Heart left ventricle (tissue), 16 donors: ENCODE results near the gene PEX26. TPM values are rescaled to one million over a fixed set of nuclear protein-coding genes. Genes with fewer than 3 reads are reported as not detected.
"Not testable (repeated sequence)": the region's sequence is repeated elsewhere in the genome, so short reads cannot be mapped to it uniquely, and the experiment has no call there.

Source experiments
- ATAC-seq, 4 donors: fragments of 200-7000 bp; cut with Tn5 transposase; one replicate each; pipeline ENCODE4 v1.9.1; 2020 to 2022; ENCODE audit warnings: moderate library complexity in 4 of 4, mild to moderate bottlenecking in 3 of 4, moderate number of reproducible peaks in 1 of 4
- DNase-seq, 5 donors: peaks; one replicate each; pipeline ENCODE4 v3.0.0-alpha.2; 2020
- H3K27ac ChIP-seq, 12 donors: fragments of 200-600 bp; sonication (generic) in 4 of 12; one replicate each; pipeline versions ENCODE4 v1.5.0 to v1.8.0; 2016 to 2022; ENCODE audit warnings: mild to moderate bottlenecking in 2 of 12
- H3K27me3 ChIP-seq, 9 donors: fragments of 200-600 bp; sonication (generic) in 2 of 9; one replicate each; pipeline versions ENCODE4 v1.5.1 to v1.8.0; 2016 to 2022; ENCODE audit warnings: mild to moderate bottlenecking in 3 of 9
- H3K36me3 ChIP-seq, 9 donors: fragments of 200-600 bp; sonication (generic) in 2 of 9; one replicate each; pipeline versions ENCODE4 v1.5.0 to v1.8.0; 2018 to 2022; ENCODE audit warnings: mild to moderate bottlenecking in 2 of 9
- H3K4me1 ChIP-seq, 12 donors: fragments of 200-600 bp; sonication (generic) in 4 of 12; one replicate each; pipeline versions ENCODE4 v1.5.0 to v1.8.0; 2016 to 2022; ENCODE audit warnings: mild to moderate bottlenecking in 3 of 12
- H3K4me3 ChIP-seq, 12 donors: fragments of 200-600 bp; sonication (generic) in 4 of 12; one replicate each; pipeline versions ENCODE4 v1.5.0 to v1.8.0; 2017 to 2022; ENCODE audit warnings: mild to moderate bottlenecking in 9 of 12, moderate library complexity in 4 of 12
- H3K9me3 ChIP-seq, 12 donors: fragments of 200-600 bp; sonication (generic) in 4 of 12; one replicate each; pipeline versions ENCODE4 v1.5.0 to v1.8.0; 2016 to 2022; ENCODE audit warnings: mild to moderate bottlenecking in 1 of 12
- POLR2A ChIP-seq, 2 donors: fragments of 450-650 bp; IDR thresholded peaks; one replicate each; pipeline ENCODE4 v1.6.1; 2017; ENCODE audit warnings: antibody characterized with exemption in 2 of 2, mild to moderate bottlenecking in 2 of 2, moderate library complexity in 2 of 2
- WGBS, 4 donors: extraction: QIAGEN DNeasy Blood & Tissue Kit in 2 of 4; methylation state at CpG; one replicate each; pipeline versions ENCODE4 v1.1.5 to v1.1.7; 2013 to 2018; 5-methylcytosine and 5-hydroxymethylcytosine counted together
- intact Hi-C, 10 donors: fragments of 100-400 bp; cut with DNase I; formaldehyde crosslinking; loops; one replicate each; pipeline versions ENCODE4 v1.11.1 to v1.14.2; 2022
- polyA plus RNA-seq, 2 donors: library from polyadenylated mRNA; stranded (reverse); fragments of 200-250 nt; gene quantifications; one replicate each; pipeline ENCODE4 v1.2.3, GENCODE V29; 2013
- total RNA-seq, 9 donors: library from RNA; depleted of rRNA in 2 of 9; stranded (reverse); fragments of >200 nt in 2 of 9; fragmentation: NEBNext Ultra II Directional in 3 of 9; extraction: Animal tissue kit (Norgen Biotek cat#: 25700) in 3 of 9; gene quantifications; one replicate each; pipeline versions ENCODE4 v1.1.0 to v1.2.4, GENCODE V29; 2016 to 2023
- TF ChIP-seq, protein P1 (sequence below), 12 donors: fragments of 200-600 bp; sonication (generic) in 4 of 12; IDR thresholded peaks; one replicate each; pipeline versions ENCODE4 v1.5.0 to v1.8.0; 2018 to 2022; ENCODE audit warnings: antibody characterized with exemption in 12 of 12, mild to moderate bottlenecking in 5 of 12
- donor health status: ischemic (EF 13 %, LVEDD 7.1; RV severe dilation, severe dysfunction).
- donor health status: healthy with polysubstance abuse.
- donor health status: DM: no; HTN: yes; CAD: no.
- donor health status: DM: no; HTN: no; CAD: no.
- donor health status: ischemic (EF 25% LVEDD 6.9; RV normal size, moderate dysfunction).
- donor health status: ischemic (EF 25% LVEDD 5.7; RV mildly dilated, moderate dysfunction).
- donor health status: healthy.
- donor health status: DM: yes; HTN: yes; CAD: no.
- donor health status: ischemic (EF 35%, LVEDD 5.7; RV mildly dilated, moderate dysfunction).
- donor health status: nonischemic (EF 11% LVEDD 7.7; RV severe dilation, severe dysfunction).
- donor health status: DM: yes; HTN: yes; CAD: no.
- donor health status: PGD.
- donor health status: ischemic (EF 29% LVEDD 5.4; RV normal size, mild dysfunction).
- donor health status: nonischemic (EF 23%, LVEDD 6.1; RV moderate dilation, normal function).

Gene PEX26
- total and polyA plus RNA-seq, 11 donors = 11.7 to 27.3 (median 21.9) TPM

DNA sequence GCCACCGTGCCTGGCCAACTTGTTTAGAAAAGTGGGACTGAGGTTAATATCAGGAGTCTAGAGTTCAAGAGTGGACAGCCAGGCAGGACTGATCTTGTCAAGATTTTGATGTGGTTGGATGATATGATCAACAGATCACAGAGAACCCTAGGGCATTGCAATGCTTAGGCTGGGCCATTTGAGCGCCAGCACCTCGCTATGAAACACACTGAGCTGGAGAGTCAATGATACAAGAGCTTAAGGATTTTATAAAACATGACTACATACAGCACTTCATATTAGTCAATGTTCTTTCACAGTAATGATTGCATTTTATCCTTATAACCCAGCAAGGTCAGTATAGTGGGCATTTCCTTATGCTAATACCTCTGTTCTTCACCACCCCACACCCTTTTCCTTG lies 15.4 kb upstream of the PEX26 start:
- ATAC-seq = no peak
- peaks cover 0 to 8% (median 0%) of the 10 kb centered on the region in 9 donors for H3K27me3 ChIP-seq
- H3K4me1 ChIP-seq = peaks cover 0 to 33% (median 8%) of the 10 kb centered on the region in 12 donors
- H3K4me3 ChIP-seq = no peak overlapping the region
- WGBS, 4 donors = 91 to 98% (median 97%) methylated on average over 3 of the region's 3 CpGs
- no peaks in the 10 kb centered on the region for H3K36me3 ChIP-seq
- intact Hi-C loops = no loop called here
- no peaks in the 10 kb centered on the region for H3K9me3 ChIP-seq
- no peak for DNase-seq
- H3K27ac ChIP-seq = no peak overlapping the region
- no peak for TF ChIP-seq POLR2A (IDR thresholded peaks at IDR 0.05)
- TF ChIP-seq, protein P1, sequence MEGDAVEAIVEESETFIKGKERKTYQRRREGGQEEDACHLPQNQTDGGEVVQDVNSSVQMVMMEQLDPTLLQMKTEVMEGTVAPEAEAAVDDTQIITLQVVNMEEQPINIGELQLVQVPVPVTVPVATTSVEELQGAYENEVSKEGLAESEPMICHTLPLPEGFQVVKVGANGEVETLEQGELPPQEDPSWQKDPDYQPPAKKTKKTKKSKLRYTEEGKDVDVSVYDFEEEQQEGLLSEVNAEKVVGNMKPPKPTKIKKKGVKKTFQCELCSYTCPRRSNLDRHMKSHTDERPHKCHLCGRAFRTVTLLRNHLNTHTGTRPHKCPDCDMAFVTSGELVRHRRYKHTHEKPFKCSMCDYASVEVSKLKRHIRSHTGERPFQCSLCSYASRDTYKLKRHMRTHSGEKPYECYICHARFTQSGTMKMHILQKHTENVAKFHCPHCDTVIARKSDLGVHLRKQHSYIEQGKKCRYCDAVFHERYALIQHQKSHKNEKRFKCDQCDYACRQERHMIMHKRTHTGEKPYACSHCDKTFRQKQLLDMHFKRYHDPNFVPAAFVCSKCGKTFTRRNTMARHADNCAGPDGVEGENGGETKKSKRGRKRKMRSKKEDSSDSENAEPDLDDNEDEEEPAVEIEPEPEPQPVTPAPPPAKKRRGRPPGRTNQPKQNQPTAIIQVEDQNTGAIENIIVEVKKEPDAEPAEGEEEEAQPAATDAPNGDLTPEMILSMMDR (IDR thresholded peaks at IDR 0.05) = no peak

DNA sequence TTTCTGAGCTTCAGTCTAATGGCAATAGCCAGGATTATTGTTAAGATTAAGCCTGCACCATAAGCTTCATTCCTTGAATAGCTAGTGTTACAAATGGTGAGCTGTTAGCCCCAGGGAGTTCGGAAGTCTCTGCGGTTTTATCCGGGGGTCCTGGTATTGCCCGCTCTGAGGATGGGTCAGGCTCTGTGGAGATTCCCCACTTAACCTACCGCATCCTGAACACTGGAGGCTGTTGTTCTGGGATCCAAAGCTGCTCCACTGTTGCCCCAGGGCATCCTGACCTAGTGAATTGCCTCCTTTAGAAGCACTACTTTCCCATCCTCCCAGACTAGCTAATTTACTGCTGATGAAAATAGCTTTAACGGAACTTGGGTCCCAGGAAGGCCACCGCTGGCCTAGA lies 14.5 kb upstream of the PEX26 start:
- ATAC-seq = no peak
- no peaks in the 10 kb centered on the region for H3K9me3 ChIP-seq
- intact Hi-C loops = no loop called here
- no peak overlapping the region for H3K27ac ChIP-seq
- 90 to 93% (median 93%) methylated on average over 7 of the region's 7 CpGs for WGBS, 4 donors
- H3K4me1 ChIP-seq = peaks cover 0 to 31% (median 6%) of the 10 kb centered on the region in 12 donors
- H3K36me3 ChIP-seq = no peaks in the 10 kb centered on the region
- no peak overlapping the region for H3K4me3 ChIP-seq
- TF ChIP-seq POLR2A (IDR thresholded peaks at IDR 0.05) = no peak
- TF ChIP-seq, protein P1 (IDR thresholded peaks at IDR 0.05) = no peak
- peaks cover 0 to 8% (median 0%) of the 10 kb centered on the region in 9 donors for H3K27me3 ChIP-seq
- DNase-seq = no peak

DNA sequence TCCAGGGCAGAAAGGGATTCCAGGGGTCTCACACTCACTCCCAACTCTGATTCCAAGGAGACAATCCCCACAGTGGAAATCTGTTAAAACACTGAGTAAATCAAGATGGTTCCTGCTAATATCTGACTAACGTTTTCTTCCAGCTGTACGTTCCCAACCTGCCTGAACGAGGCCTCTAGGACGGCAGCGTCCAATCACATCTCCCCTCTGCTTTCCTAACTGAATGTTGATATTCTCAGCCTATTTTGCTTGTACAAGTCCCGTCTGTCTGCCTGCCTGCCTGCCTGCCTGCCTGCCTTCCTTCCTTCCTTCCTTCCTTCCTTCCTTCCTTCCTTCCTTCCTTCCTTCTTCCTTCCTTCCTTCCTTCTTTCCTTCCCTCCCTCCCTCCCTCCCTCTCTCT lies 14.1 kb upstream of the PEX26 start:
- intact Hi-C loops, H3K36me3 ChIP-seq, DNase-seq, H3K9me3 ChIP-seq, ATAC-seq, H3K27me3 ChIP-seq, H3K27ac ChIP-seq, H3K4me3 ChIP-seq: not testable (repeated sequence)
- peaks cover 0 to 33% (median 6%) of the 10 kb centered on the region in 12 donors for H3K4me1 ChIP-seq
- WGBS, 4 donors = 69 to 87% (median 75%) methylated on average over 6 of the region's 6 CpGs

DNA sequence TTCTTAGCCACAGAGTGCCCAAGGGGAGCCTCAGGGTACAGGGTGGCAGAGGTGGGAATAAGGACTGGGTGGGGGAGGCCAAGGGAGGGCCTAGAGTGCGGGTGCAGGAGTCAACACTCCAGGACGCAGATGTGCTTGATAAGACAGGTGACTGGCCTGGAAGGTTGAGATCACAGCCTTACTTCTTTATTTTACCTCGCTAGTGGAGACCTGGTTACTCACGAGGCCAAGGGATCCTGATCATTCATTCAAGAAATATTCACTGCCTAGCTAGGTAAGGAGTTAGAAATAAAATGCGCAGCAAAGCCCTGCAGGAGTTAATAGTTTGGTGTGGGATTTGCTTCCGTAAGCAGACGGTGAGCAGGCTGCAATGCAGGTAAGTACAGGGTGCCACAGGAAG lies 13.2 kb upstream of the PEX26 start:
- Histone ChIP-seq H3K27ac (no peak overlapping the region), H3K27me3 (peaks cover 0 to 8% (median 0%) of the 10 kb centered on the region in 9 donors), H3K4me3 (no peak overlapping the region), H3K9me3 (no peaks in the 10 kb centered on the region), H3K36me3 (no peaks in the 10 kb centered on the region), H3K4me1 (peaks cover 0 to 39% (median 8%) of the 10 kb centered on the region in 12 donors)
- WGBS, 4 donors = 79 to 92% (median 90%) methylated on average over 7 of the region's 7 CpGs
- no peak for TF ChIP-seq POLR2A (IDR thresholded peaks at IDR 0.05)
- TF ChIP-seq, protein P1 (IDR thresholded peaks at IDR 0.05) = no peak
- intact Hi-C loops = loop anchor here in 5 of 10 donors (5.0 kb wide), 5 partner anchors 32 to 157 kb away; no protein-coding TSS in a partner anchor
- no peak for DNase-seq
- ATAC-seq = no peak

DNA sequence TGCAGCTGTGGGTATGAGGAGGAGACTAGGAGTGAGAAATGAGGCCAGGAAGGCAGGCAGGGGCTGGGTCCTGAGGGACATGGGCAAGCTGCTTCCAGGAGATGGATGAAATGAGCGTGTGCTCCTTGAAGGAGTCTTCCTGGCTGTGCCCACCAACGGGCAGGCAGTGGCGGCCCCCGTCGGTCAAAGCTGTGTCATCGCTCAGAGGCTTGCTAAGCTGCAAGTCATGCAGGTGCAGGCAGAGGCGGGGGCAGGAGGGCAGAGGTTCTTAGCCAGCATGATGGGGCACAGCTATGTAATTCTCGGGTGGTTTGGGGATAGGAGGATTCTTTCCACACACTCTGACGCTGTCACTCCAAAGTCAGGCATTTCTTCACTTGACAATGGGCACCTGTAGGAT lies 12.5 kb upstream of the PEX26 start:
- intact Hi-C loops = loop anchor here in 5 of 10 donors (5.0 kb wide), 5 partner anchors 33 to 158 kb away; no protein-coding TSS in a partner anchor
- Histone ChIP-seq H3K27me3 (peaks cover 0 to 8% (median 0%) of the 10 kb centered on the region in 9 donors), H3K9me3 (no peaks in the 10 kb centered on the region), H3K4me3 (no peak overlapping the region), H3K27ac (no peak overlapping the region), H3K4me1 (peaks cover 0 to 39% (median 8%) of the 10 kb centered on the region in 12 donors), H3K36me3 (no peaks in the 10 kb centered on the region)
- no peak for TF ChIP-seq POLR2A (IDR thresholded peaks at IDR 0.05)
- TF ChIP-seq, protein P1 (IDR thresholded peaks at IDR 0.05) = no peak
- WGBS, 4 donors = 70 to 100% (median 79%) methylated on average over 1 to 9 of the region's 9 CpGs
- ATAC-seq (no peak), DNase-seq (no peak)
